ENCODE measurements around the gene HERC5. TPM values are rescaled to one million over a fixed set of nuclear protein-coding genes. Genes with fewer than 3 reads are reported as not detected.

The HERC5 gene
- total RNA-seq, 6 experiments from 2014 or later = 1.5 to 5.8 (median 1.8) TPM

- Histone ChIP-seq H3K27me3 (no peaks in the 10 kb centered on the region), H3K27ac (no peak overlapping the region), H3K4me1 (no peaks in the 10 kb centered on the region), H3K9me3 (no peaks in the 10 kb centered on the region), H3K4me3 (no peak overlapping the region), H3K36me3 (no peaks in the 10 kb centered on the region)
- no peak for DNase-seq
- ATAC-seq = no peak
- TF ChIP-seq POLR2A (IDR thresholded peaks at IDR 0.05) (no peak), CTCF (IDR thresholded peaks at IDR 0.05) (no peak)
- intact Hi-C loops (cut with DNase I) = no loop called here
- 95% methylated on average over 3 of the region's 3 CpGs for WGBS (ENCODE audit: insufficient coverage, low coverage, low lambda C conversion rate, missing lambda C conversion rate)
These were observed 17.7 kb upstream of the HERC5 start for GRCh38 chr4:88439161-88439760.

GRCh38 chr4:88440146-88440545, 16.8 kb upstream of the HERC5 start:
- DNase-seq (no peak), ATAC-seq (no peak)
- TF ChIP-seq POLR2A (IDR thresholded peaks at IDR 0.05) = no peak
- no peak for TF ChIP-seq CTCF (IDR thresholded peaks at IDR 0.05)
- Histone ChIP-seq H3K4me3 (no peak overlapping the region), H3K9me3 (no peaks in the 10 kb centered on the region), H3K4me1 (no peaks in the 10 kb centered on the region), H3K27ac (no peak overlapping the region), H3K27me3 (no peaks in the 10 kb centered on the region), H3K36me3 (no peaks in the 10 kb centered on the region)
- 100% methylated on average over 1 of the region's 1 CpG for WGBS (ENCODE audit: insufficient coverage, low coverage, low lambda C conversion rate, missing lambda C conversion rate)
- intact Hi-C loops (cut with DNase I) = no loop called here

GRCh38 chr4:88441696-88442095, 15.2 kb upstream of the HERC5 start:
- TF ChIP-seq POLR2A (IDR thresholded peaks at IDR 0.05) (no peak), CTCF (IDR thresholded peaks at IDR 0.05) (no peak)
- H3K9me3 ChIP-seq = no peaks in the 10 kb centered on the region
- DNase-seq (no peak), ATAC-seq (no peak)
- H3K27me3 ChIP-seq = no peaks in the 10 kb centered on the region
- no peak overlapping the region for H3K4me3 ChIP-seq
- intact Hi-C loops (cut with DNase I) = no loop called here
- no peaks in the 10 kb centered on the region for H3K36me3 ChIP-seq
- H3K27ac ChIP-seq = no peak overlapping the region
- H3K4me1 ChIP-seq = no peaks in the 10 kb centered on the region

- ATAC-seq (no peak), DNase-seq (no peak)
- no peak for TF ChIP-seq POLR2A (IDR thresholded peaks at IDR 0.05)
- TF ChIP-seq CTCF (IDR thresholded peaks at IDR 0.05) = no peak
- Histone ChIP-seq H3K27ac (no peak overlapping the region), H3K4me3 (no peak overlapping the region), H3K9me3 (no peaks in the 10 kb centered on the region), H3K27me3 (no peaks in the 10 kb centered on the region), H3K36me3 (no peaks in the 10 kb centered on the region), H3K4me1 (no peaks in the 10 kb centered on the region)
- intact Hi-C loops (cut with DNase I) = no loop called here
- WGBS (ENCODE audit: insufficient coverage, low coverage, low lambda C conversion rate, missing lambda C conversion rate) = 100% methylated on average over 1 of the region's 1 CpG
These were observed 14.2 kb upstream of the HERC5 start for GRCh38 chr4:88442689-88443191.

- DNase-seq = no peak
- TF ChIP-seq POLR2A (IDR thresholded peaks at IDR 0.05) (no peak), CTCF (IDR thresholded peaks at IDR 0.05) (no peak)
- intact Hi-C loops (cut with DNase I) = no loop called here
- H3K9me3 ChIP-seq = no peaks in the 10 kb centered on the region
- no peaks in the 10 kb centered on the region for H3K36me3 ChIP-seq
- no peaks in the 10 kb centered on the region for H3K27me3 ChIP-seq
- no peak overlapping the region for H3K4me3 ChIP-seq
- no peak for ATAC-seq
- 85% methylated on average over 2 of the region's 5 CpGs for WGBS (ENCODE audit: insufficient coverage, low coverage, low lambda C conversion rate, missing lambda C conversion rate)
- no peak overlapping the region for H3K27ac ChIP-seq
- H3K4me1 ChIP-seq = no peaks in the 10 kb centered on the region
These were observed 13.4 kb upstream of the HERC5 start for GRCh38 chr4:88443486-88443885.
